Lower leg skin (tissue), 3 donors: Measurements from ENCODE around the gene COL27A1.

ENCODE experiments used
- CTCF ChIP-seq, 3 donors: fragments of 450-650 bp; IDR thresholded peaks; one replicate each; pipeline ENCODE4 v1.5.1; 2016; ENCODE audit warnings: antibody characterized with exemption in 3 of 3, mild to moderate bottlenecking in 3 of 3, moderate library complexity in 2 of 3
- POLR2A ChIP-seq, 2 donors: fragments of 450-650 bp; IDR thresholded peaks; one replicate each; pipeline ENCODE4 v1.6.1; 2016 to 2017; ENCODE audit warnings: antibody characterized with exemption in 2 of 2, mild to moderate bottlenecking in 1 of 2, moderate library complexity in 1 of 2

GRCh38 chr9:114196979-114197622, 41.8 kb downstream of the COL27A1 start:
- TF ChIP-seq CTCF (IDR thresholded peaks at IDR 0.05) (no peak), POLR2A (IDR thresholded peaks at IDR 0.05) (no peak)
